Ascending aorta (tissue), 2 donors: ENCODE data around the gene ATG10. TPM values are rescaled to one million over a fixed set of nuclear protein-coding genes. Genes with fewer than 3 reads are reported as not detected.
"Not testable (repeated sequence)": the region's sequence is repeated elsewhere in the genome, so short reads cannot be mapped to it uniquely, and the experiment has no call there.

Experiments
- DNase-seq, 2 donors: peaks; one replicate each; pipeline ENCODE4 v3.0.0-alpha.2; 2019; ENCODE audit warnings: low spot score in 2 of 2
- H3K27ac ChIP-seq, 2 donors: fragments of 200-600 bp; sonication (generic); one replicate each; pipeline ENCODE4 v1.5.1; 2016 to 2017; ENCODE audit warnings: mild to moderate bottlenecking in 1 of 2
- H3K27me3 ChIP-seq: fragments of 200-600 bp; sonication (generic); one replicate; pipeline ENCODE4 v1.5.1; 2017
- H3K36me3 ChIP-seq, 2 donors: fragments of 200-600 bp; sonication (generic); one replicate each; pipeline ENCODE4 v1.5.1; 2016
- H3K4me1 ChIP-seq, 2 donors: fragments of 200-600 bp; sonication (generic); one replicate each; pipeline ENCODE4 v1.5.1; 2016 to 2017; ENCODE audit warnings: mild to moderate bottlenecking in 1 of 2
- H3K4me3 ChIP-seq, 2 donors: fragments of 200-600 bp; sonication (generic); one replicate each; pipeline ENCODE4 v1.5.1; 2016 to 2017; ENCODE audit warnings: mild to moderate bottlenecking in 1 of 2
- H3K9me3 ChIP-seq, 2 donors: fragments of 200-600 bp; sonication (generic); one replicate each; pipeline ENCODE4 v1.5.1; 2016
- CTCF ChIP-seq, 3 experiments: fragments of 200-600 bp in 2 of 3; fragments of 450-650 bp in 1 of 3; sonication (generic) in 2 of 3; IDR thresholded peaks; one replicate each; pipeline ENCODE4 v1.5.1; 2016 to 2019; ENCODE audit warnings: antibody characterized with exemption in 3 of 3, mild to moderate bottlenecking in 1 of 3, moderate library complexity in 1 of 3
- intact Hi-C: fragments of 100-400 bp; cut with DNase I; formaldehyde crosslinking; loops from one replicate; pipeline ENCODE4 v1.15.1; 2023
- total RNA-seq: library from RNA; depleted of rRNA; stranded (reverse); fragments of >200 nt; gene quantifications from one replicate; pipeline ENCODE4 v1.1.0, GENCODE V29; 2016

The ATG10 gene
- total RNA-seq, 1 donor from 2014 or later, result 8.4 TPM

- H3K27me3 ChIP-seq, result no peaks in the 10 kb centered on the region
- no peak overlapping the region for H3K4me3 ChIP-seq
- H3K36me3 ChIP-seq, result no peaks in the 10 kb centered on the region
- H3K27ac ChIP-seq, result no peak overlapping the region
- intact Hi-C loops, result no loop called here
- no peaks in the 10 kb centered on the region for H3K9me3 ChIP-seq
- no peaks in the 10 kb centered on the region for H3K4me1 ChIP-seq
- TF ChIP-seq CTCF (IDR thresholded peaks at IDR 0.05), result no peak
- DNase-seq, result no peak
Observed at GRCh38 chr5:82010696-82011095, 38.9 kb downstream of the ATG10 start.

- intact Hi-C loops, result no loop called here
Observed at GRCh38 chr5:82011761-82012160, 39.9 kb downstream of the ATG10 start.

GRCh38 chr5:82014644-82015043 is 42.8 kb downstream of the ATG10 start:
- H3K4me3 ChIP-seq, H3K27ac ChIP-seq, H3K9me3 ChIP-seq, DNase-seq, H3K4me1 ChIP-seq, H3K36me3 ChIP-seq, H3K27me3 ChIP-seq, intact Hi-C loops: not testable (repeated sequence)

More at GRCh38 chr5:82011761-82012160, 39.9 kb downstream of the ATG10 start:
- Histone ChIP-seq H3K9me3 (peaks cover 0 to 3% of the 10 kb centered on the region in 2 donors), H3K36me3 (no peaks in the 10 kb centered on the region), H3K27me3 (no peaks in the 10 kb centered on the region), H3K4me1 (no peaks in the 10 kb centered on the region), H3K4me3 (no peak overlapping the region), H3K27ac (no peak overlapping the region)
- TF ChIP-seq CTCF (IDR thresholded peaks at IDR 0.05), result no peak
- peak in 1 of 2 donors; percentile 64 for DNase-seq

- Histone ChIP-seq H3K36me3 (no peaks in the 10 kb centered on the region), H3K4me1 (no peaks in the 10 kb centered on the region), H3K4me3 (no peak overlapping the region), H3K27ac (no peak overlapping the region), H3K27me3 (no peaks in the 10 kb centered on the region), H3K9me3 (peaks cover 0 to 3% of the 10 kb centered on the region in 2 donors)
- intact Hi-C loops, result no loop called here
- DNase-seq, result no peak
- no peak for TF ChIP-seq CTCF (IDR thresholded peaks at IDR 0.05)
Observed at GRCh38 chr5:82018462-82018861, 46.6 kb downstream of the ATG10 start.

GRCh38 chr5:82019342-82020138 is 47.7 kb downstream of the ATG10 start:
- Histone ChIP-seq H3K9me3 (peaks cover 0 to 3% of the 10 kb centered on the region in 2 donors), H3K27me3 (no peaks in the 10 kb centered on the region), H3K4me3 (no peak overlapping the region), H3K4me1 (no peaks in the 10 kb centered on the region), H3K27ac (no peak overlapping the region), H3K36me3 (no peaks in the 10 kb centered on the region)
- no peak for DNase-seq
- no peak for TF ChIP-seq CTCF (IDR thresholded peaks at IDR 0.05)
- intact Hi-C loops, result no loop called here

- no peak for DNase-seq
Observed at GRCh38 chr5:82022499-82022898, 50.7 kb downstream of the ATG10 start.

More at GRCh38 chr5:82022499-82022898, 50.7 kb downstream of the ATG10 start:
- intact Hi-C loops, result no loop called here
- Histone ChIP-seq H3K27ac (no peak overlapping the region), H3K4me1 (no peaks in the 10 kb centered on the region), H3K27me3 (no peaks in the 10 kb centered on the region), H3K36me3 (no peaks in the 10 kb centered on the region), H3K4me3 (no peak overlapping the region), H3K9me3 (no peaks in the 10 kb centered on the region)
- TF ChIP-seq CTCF (IDR thresholded peaks at IDR 0.05), result no peak
